ENCODE measurements around the gene RNF14.

The RNF14 gene

GRCh38 chr5:141934099-141934844, 34.6 kb upstream of the RNF14 start:
- Histone ChIP-seq H3K27ac (no peak overlapping the region), H3K27me3 (replicated peaks) (no peaks in the 10 kb centered on the region), H3K4me3 (ENCODE audit: low read depth, low read length) (no peak overlapping the region), H3K36me3 (replicated peaks) (peaks cover 61% of the 10 kb centered on the region)
- TF ChIP-seq, protein P1, sequence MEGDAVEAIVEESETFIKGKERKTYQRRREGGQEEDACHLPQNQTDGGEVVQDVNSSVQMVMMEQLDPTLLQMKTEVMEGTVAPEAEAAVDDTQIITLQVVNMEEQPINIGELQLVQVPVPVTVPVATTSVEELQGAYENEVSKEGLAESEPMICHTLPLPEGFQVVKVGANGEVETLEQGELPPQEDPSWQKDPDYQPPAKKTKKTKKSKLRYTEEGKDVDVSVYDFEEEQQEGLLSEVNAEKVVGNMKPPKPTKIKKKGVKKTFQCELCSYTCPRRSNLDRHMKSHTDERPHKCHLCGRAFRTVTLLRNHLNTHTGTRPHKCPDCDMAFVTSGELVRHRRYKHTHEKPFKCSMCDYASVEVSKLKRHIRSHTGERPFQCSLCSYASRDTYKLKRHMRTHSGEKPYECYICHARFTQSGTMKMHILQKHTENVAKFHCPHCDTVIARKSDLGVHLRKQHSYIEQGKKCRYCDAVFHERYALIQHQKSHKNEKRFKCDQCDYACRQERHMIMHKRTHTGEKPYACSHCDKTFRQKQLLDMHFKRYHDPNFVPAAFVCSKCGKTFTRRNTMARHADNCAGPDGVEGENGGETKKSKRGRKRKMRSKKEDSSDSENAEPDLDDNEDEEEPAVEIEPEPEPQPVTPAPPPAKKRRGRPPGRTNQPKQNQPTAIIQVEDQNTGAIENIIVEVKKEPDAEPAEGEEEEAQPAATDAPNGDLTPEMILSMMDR (IDR thresholded peaks at IDR 0.05; ENCODE audit: low read depth, low read length, missing control alignments), result no peak
- in situ Hi-C loops (cut with HindIII; ENCODE audit: low pct_ligation_motif_present, low sequenced_read_pairs), result no loop called here
- DNase-seq, result no peak

GRCh38 chr5:141935538-141935937, 33.4 kb upstream of the RNF14 start:
- no peak for DNase-seq
- Histone ChIP-seq H3K27ac (no peak overlapping the region), H3K36me3 (replicated peaks) (peaks cover 55% of the 10 kb centered on the region), H3K27me3 (replicated peaks) (no peaks in the 10 kb centered on the region), H3K4me3 (ENCODE audit: low read depth, low read length) (no peak overlapping the region)
- in situ Hi-C loops (cut with HindIII; ENCODE audit: low pct_ligation_motif_present, low sequenced_read_pairs), result no loop called here
- TF ChIP-seq, protein P1 (IDR thresholded peaks at IDR 0.05; ENCODE audit: low read depth, low read length, missing control alignments), result no peak

- peak; percentile 43 for DNase-seq
- H3K4me3 ChIP-seq (ENCODE audit: low read depth, low read length), result no peak overlapping the region
- no peaks in the 10 kb centered on the region for H3K27me3 ChIP-seq (replicated peaks)
- TF ChIP-seq, protein P1 (IDR thresholded peaks at IDR 0.05; ENCODE audit: low read depth, low read length, missing control alignments), result peak; percentile 51
- H3K36me3 ChIP-seq (replicated peaks), result peaks cover 28% of the 10 kb centered on the region
- in situ Hi-C loops (cut with HindIII; ENCODE audit: low pct_ligation_motif_present, low sequenced_read_pairs), result no loop called here
- no peak overlapping the region for H3K27ac ChIP-seq
Observed at GRCh38 chr5:141940695-141941271, 28.1 kb upstream of the RNF14 start.

DNA sequence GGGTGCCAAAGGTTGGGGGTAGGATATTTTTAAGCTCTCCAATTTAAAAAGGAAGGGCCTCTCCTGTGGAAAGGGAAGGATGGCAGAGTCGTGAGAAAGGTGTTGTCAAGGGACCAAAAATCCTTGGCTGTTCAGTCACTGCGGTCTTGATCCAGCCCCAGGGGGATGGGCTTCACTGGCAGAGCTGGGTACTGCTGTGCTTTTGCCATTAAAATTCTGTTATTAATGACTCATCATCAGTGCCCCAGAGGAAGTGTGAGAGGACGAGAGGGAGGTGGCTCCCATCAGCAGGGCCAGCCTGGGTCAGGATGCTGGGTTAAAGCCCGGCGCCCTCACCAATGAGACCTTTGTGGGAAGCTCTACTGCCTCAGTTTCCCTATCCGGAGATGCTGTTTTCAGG, 27.6 kb upstream of the RNF14 start:
- in situ Hi-C loops (cut with HindIII; ENCODE audit: low pct_ligation_motif_present, low sequenced_read_pairs), result no loop called here
- peak; percentile 9 for DNase-seq
- TF ChIP-seq, protein P1 (IDR thresholded peaks at IDR 0.05; ENCODE audit: low read depth, low read length, missing control alignments), result no peak
- Histone ChIP-seq H3K27ac (no peak overlapping the region), H3K27me3 (replicated peaks) (no peaks in the 10 kb centered on the region), H3K4me3 (ENCODE audit: low read depth, low read length) (no peak overlapping the region), H3K36me3 (replicated peaks) (peaks cover 22% of the 10 kb centered on the region)

DNA sequence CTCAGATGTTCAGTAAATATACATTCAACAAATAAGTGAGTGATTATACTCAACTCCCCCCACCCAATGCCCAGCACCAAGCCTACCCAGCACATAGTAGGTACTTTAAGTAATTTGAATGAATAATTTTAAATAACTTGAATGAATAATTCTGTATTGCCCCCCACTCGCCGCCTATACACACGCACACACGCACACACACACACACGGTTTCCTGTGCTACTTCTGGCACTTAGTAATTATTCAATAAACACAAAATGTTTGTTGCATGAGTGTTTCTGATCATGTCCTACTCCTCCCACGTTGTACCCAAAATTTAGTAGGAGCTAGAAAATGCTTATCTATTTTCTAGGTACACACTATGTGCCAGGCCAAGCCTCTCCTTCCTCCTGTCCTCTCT, 27.1 kb upstream of the RNF14 start:
- TF ChIP-seq, protein P1 (IDR thresholded peaks at IDR 0.05; ENCODE audit: low read depth, low read length, missing control alignments), result no peak
- Histone ChIP-seq H3K36me3 (replicated peaks) (peaks cover 18% of the 10 kb centered on the region), H3K4me3 (ENCODE audit: low read depth, low read length) (no peak overlapping the region), H3K27me3 (replicated peaks) (no peaks in the 10 kb centered on the region), H3K27ac (no peak overlapping the region)
- in situ Hi-C loops (cut with HindIII; ENCODE audit: low pct_ligation_motif_present, low sequenced_read_pairs), result no loop called here
- DNase-seq, result no peak
